Measurements from ENCODE around the gene ITGB3. TPM values are rescaled to one million over a fixed set of nuclear protein-coding genes. Genes with fewer than 3 reads are reported as not detected.
"Not testable (repeated sequence)": the region's sequence is repeated elsewhere in the genome, so short reads cannot be mapped to it uniquely, and the experiment has no call there.

The ITGB3 gene
- total RNA-seq, 2 donors from 2014 or later: 68.1 to 197 TPM

GRCh38 chr17:47212458-47212857 is 41.2 kb upstream of the ITGB3 start:
- no peak overlapping the region for H3K27ac ChIP-seq
- H3K4me1 ChIP-seq (ENCODE audit: control insufficient read depth in 1 of 2, low read depth in 2 of 2): no peaks in the 10 kb centered on the region
- no peak for DNase-seq (ENCODE audit: low spot score)
- no peak for TF ChIP-seq CTCF (IDR thresholded peaks at IDR 0.05)
- ATAC-seq (ENCODE audit: insufficient number of reproducible peaks, low FRiP score, low read depth): no peak
- H3K27me3 ChIP-seq (replicated peaks; ENCODE audit: insufficient read depth): no peaks in the 10 kb centered on the region
- H3K4me3 ChIP-seq: no peak overlapping the region
- H3K36me3 ChIP-seq: no peaks in the 10 kb centered on the region
- H3K9me3 ChIP-seq: no peaks in the 10 kb centered on the region

- no peak for ATAC-seq (ENCODE audit: insufficient number of reproducible peaks, low FRiP score, low read depth)
- Histone ChIP-seq H3K27ac (no peak overlapping the region), H3K9me3 (no peaks in the 10 kb centered on the region), H3K4me1 (ENCODE audit: control insufficient read depth in 1 of 2, low read depth in 2 of 2) (no peaks in the 10 kb centered on the region), H3K4me3 (no peak overlapping the region), H3K36me3 (no peaks in the 10 kb centered on the region), H3K27me3 (replicated peaks; ENCODE audit: insufficient read depth) (no peaks in the 10 kb centered on the region)
- no peak for TF ChIP-seq CTCF (IDR thresholded peaks at IDR 0.05)
- DNase-seq (ENCODE audit: low spot score): no peak
Observed at GRCh38 chr17:47213540-47213939, 40.1 kb upstream of the ITGB3 start.

GRCh38 chr17:47214931-47215330 is 38.7 kb upstream of the ITGB3 start:
- H3K27me3 ChIP-seq (replicated peaks; ENCODE audit: insufficient read depth): no peaks in the 10 kb centered on the region
- no peak for ATAC-seq (ENCODE audit: insufficient number of reproducible peaks, low FRiP score, low read depth)
- no peak overlapping the region for H3K27ac ChIP-seq

GRCh38 chr17:47216821-47217220 is 36.8 kb upstream of the ITGB3 start:
- not testable (repeated sequence) for H3K4me3 ChIP-seq; H3K27ac ChIP-seq; H3K27me3 ChIP-seq (replicated peaks; ENCODE audit: insufficient read depth); DNase-seq (ENCODE audit: low spot score); H3K36me3 ChIP-seq; H3K9me3 ChIP-seq; H3K4me1 ChIP-seq (ENCODE audit: control insufficient read depth in 1 of 2, low read depth in 2 of 2); ATAC-seq (ENCODE audit: insufficient number of reproducible peaks, low FRiP score, low read depth)

More at GRCh38 chr17:47214931-47215330, 38.7 kb upstream of the ITGB3 start:
- Histone ChIP-seq H3K9me3 (no peaks in the 10 kb centered on the region), H3K36me3 (no peaks in the 10 kb centered on the region), H3K4me1 (ENCODE audit: control insufficient read depth in 1 of 2, low read depth in 2 of 2) (no peaks in the 10 kb centered on the region), H3K4me3 (no peak overlapping the region)
- TF ChIP-seq CTCF (IDR thresholded peaks at IDR 0.05): no peak
- DNase-seq (ENCODE audit: low spot score): no peak

- H3K27ac ChIP-seq; H3K4me3 ChIP-seq; ATAC-seq (ENCODE audit: insufficient number of reproducible peaks, low FRiP score, low read depth); H3K36me3 ChIP-seq; DNase-seq (ENCODE audit: low spot score); H3K4me1 ChIP-seq (ENCODE audit: control insufficient read depth in 1 of 2, low read depth in 2 of 2); H3K9me3 ChIP-seq; H3K27me3 ChIP-seq (replicated peaks; ENCODE audit: insufficient read depth): not testable (repeated sequence)
Observed at GRCh38 chr17:47217279-47217678, 36.3 kb upstream of the ITGB3 start.

GRCh38 chr17:47218896-47219430 is 34.7 kb upstream of the ITGB3 start:
- Histone ChIP-seq H3K4me3 (no peak overlapping the region), H3K36me3 (no peaks in the 10 kb centered on the region), H3K27ac (no peak overlapping the region), H3K27me3 (replicated peaks; ENCODE audit: insufficient read depth) (no peaks in the 10 kb centered on the region), H3K4me1 (ENCODE audit: control insufficient read depth in 1 of 2, low read depth in 2 of 2) (peaks cover 8 to 14% of the 10 kb centered on the region in 2 donors), H3K9me3 (no peaks in the 10 kb centered on the region)
- DNase-seq (ENCODE audit: low spot score) (no peak), ATAC-seq (ENCODE audit: insufficient number of reproducible peaks, low FRiP score, low read depth) (no peak)
- TF ChIP-seq CTCF (IDR thresholded peaks at IDR 0.05): no peak

Data from thoracic aorta (tissue), 2 donors.